SK-N-SH (cell line): ENCODE results near the gene ZNF580. TPM values are rescaled to one million over a fixed set of nuclear protein-coding genes. Genes with fewer than 3 reads are reported as not detected.

Experiments
- CTCF ChIA-PET: fragments of 300-600, 350-600 bp; formaldehyde crosslinking; extraction: SDS; loops from one replicate; lab custom pipeline; 2021; lab: Yijun Ruan, JAX
- POLR2A ChIA-PET: fragments of 350-600 bp; sonication (Branson Sonifier 250); formaldehyde crosslinking; extraction: SDS; loops from one replicate; lab custom pipeline; 2020; ENCODE audit warnings: antibody characterized with exemption, inconsistent platforms; lab: Yijun Ruan, JAX
- DNase-seq: peaks from one replicate; pipeline ENCODE4 v3.0.0; 2012
- H2AFZ ChIP-seq: fragments of 200-600 bp; sonication (generic); 2 replicates; pipeline ENCODE4 v1.8.1; 2016; ENCODE audit warnings: antibody characterized with exemption, mild to moderate bottlenecking, low read depth
- H3F3A ChIP-seq: fragments of 200-600 bp; sonication (generic); replicated peaks from 2 replicates; pipeline ENCODE3; 2016; ENCODE audit warnings: antibody characterized with exemption, mild to moderate bottlenecking; ENCODE audit not compliant: insufficient read depth
- H3K27ac ChIP-seq, 2 experiments: fragments of 200-500 bp in 1 of 2; fragments of 200-600 bp in 1 of 2; sonication (Bioruptor generic) in 1 of 2; sonication (generic), shearing (Covaris generic) in 1 of 2; 2 replicates each; pipeline versions ENCODE4 v1.5.1 to v1.6.1; 2014 to 2016; ENCODE audit warnings: low read depth in 2 of 2, inconsistent platforms in 1 of 2, low read length in 1 of 2, mild to moderate bottlenecking in 1 of 2, mixed read lengths in 1 of 2
- H3K27me3 ChIP-seq: fragments of 200-600 bp; sonication (generic), shearing (Covaris generic); 2 replicates; pipeline ENCODE4 v1.6.1; 2016; ENCODE audit warnings: mixed run types; ENCODE audit not compliant: insufficient read depth
- H3K36me3 ChIP-seq, 2 experiments: fragments of 200-500 bp in 1 of 2; fragments of 200-600 bp in 1 of 2; sonication (Bioruptor generic) in 1 of 2; sonication (generic) in 1 of 2; replicated peaks in 1 of 2; 2 replicates each; pipeline versions ENCODE3 to v1.5.1; 2014 to 2016; ENCODE audit warnings: low read length in 1 of 2, mild to moderate bottlenecking in 1 of 2; ENCODE audit not compliant: insufficient read depth in 2 of 2, control insufficient read depth in 1 of 2
- H3K4me1 ChIP-seq, 2 experiments: fragments of 200-500 bp in 1 of 2; fragments of 200-600 bp in 1 of 2; sonication (Bioruptor generic) in 1 of 2; sonication (generic), shearing (Covaris generic) in 1 of 2; 2 replicates each; pipeline versions ENCODE4 v1.5.1 to v1.6.1; 2014 to 2016; ENCODE audit warnings: low read depth in 1 of 2, low read length in 1 of 2, mixed run types in 1 of 2; ENCODE audit not compliant: insufficient read depth in 2 of 2, control insufficient read depth in 1 of 2
- H3K4me2 ChIP-seq: fragments of 200-600 bp; sonication (generic), shearing (Covaris generic); 2 replicates; pipeline ENCODE4 v1.6.1; 2017; ENCODE audit warnings: mixed run types
- H3K4me3 ChIP-seq, 2 experiments: fragments of 200-500 bp in 1 of 2; fragments of 200-600 bp in 1 of 2; sonication (Bioruptor generic) in 1 of 2; sonication (generic), shearing (Covaris generic) in 1 of 2; 2 replicates each; pipeline versions ENCODE4 v1.5.1 to v1.8.1; 2014 to 2016; ENCODE audit warnings: low read depth in 2 of 2, inconsistent platforms in 1 of 2, low read length in 1 of 2, mild to moderate bottlenecking in 1 of 2, mixed read lengths in 1 of 2, moderate library complexity in 1 of 2
- H3K79me2 ChIP-seq: fragments of 200-600 bp; sonication (generic); 2 replicates; pipeline ENCODE4 v1.8.1; 2017; ENCODE audit warnings: mild to moderate bottlenecking; ENCODE audit not compliant: insufficient read depth
- H3K9ac ChIP-seq: fragments of 200-600 bp; sonication (generic); 2 replicates; pipeline ENCODE4 v1.6.1; 2017; ENCODE audit warnings: mixed run types
- H3K9me2 ChIP-seq: fragments of 200-600 bp; sonication (generic); 2 replicates; pipeline ENCODE4 v1.6.1; 2017; ENCODE audit warnings: mixed run types
- H3K9me3 ChIP-seq: fragments of 200-600 bp; sonication (generic); 2 replicates; pipeline ENCODE4 v1.6.1; 2017; ENCODE audit warnings: mixed run types, mild to moderate bottlenecking, moderate library complexity
- H4K20me1 ChIP-seq: fragments of 200-600 bp; sonication (generic); 2 replicates; pipeline ENCODE4 v1.6.1; 2017; ENCODE audit warnings: mild to moderate bottlenecking, mixed run types; ENCODE audit not compliant: insufficient read depth
- EZH2phosphoT487 ChIP-seq: fragments of 200-600 bp; sonication (generic); IDR thresholded peaks from 2 replicates; pipeline ENCODE4 v1.6.1; 2017; ENCODE audit warnings: low read depth, mixed run types, mild to moderate bottlenecking, antibody characterized with exemption, moderate library complexity, borderline replicate concordance
- FOSL2 ChIP-seq: IDR thresholded peaks from 2 replicates; pipeline ENCODE4 v1.4.0; 2012; ENCODE audit warnings: low read depth, mild to moderate bottlenecking, moderate library complexity, borderline replicate concordance
- MEF2A ChIP-seq: IDR thresholded peaks from 2 replicates; pipeline ENCODE4 v1.4.0; 2012; ENCODE audit warnings: low read depth, borderline replicate concordance
- SIN3A ChIP-seq: IDR thresholded peaks from 2 replicates; pipeline ENCODE4 v1.6.1; 2012; ENCODE audit warnings: low read depth, mild to moderate bottlenecking, low read length, moderate library complexity, borderline replicate concordance
- TAF1 ChIP-seq: IDR thresholded peaks from 2 replicates; pipeline ENCODE4 v1.6.1; 2012; ENCODE audit warnings: low read depth, mild to moderate bottlenecking, low read length, moderate library complexity, borderline replicate concordance
- WGBS: methylation state at CpG from one replicate; pipeline ENCODE4 v1.1.6; 2017; ENCODE audit warnings: low lambda C conversion rate; 5-methylcytosine and 5-hydroxymethylcytosine counted together
- polyA plus RNA-seq, 3 experiments: library from polyadenylated mRNA; depleted of rRNA; stranded (reverse); fragments of >200 nt; gene quantifications; 2 replicates each; pipeline ENCODE4 v1.2.3, GENCODE V29; 2012
- TF ChIP-seq, protein P1 (sequence below): fragments of 200-600 bp; sonication (generic); IDR thresholded peaks from 2 replicates; pipeline ENCODE4 v1.6.1; 2017; ENCODE audit warnings: antibody characterized with exemption, mild to moderate bottlenecking, moderate library complexity
- TF ChIP-seq, protein P2 (sequence below): IDR thresholded peaks from 2 replicates; pipeline ENCODE4 v1.6.1; 2012; ENCODE audit warnings: mild to moderate bottlenecking, low read depth, low read length, moderate library complexity
- TF ChIP-seq, protein P3 (sequence below): fragments of 150-350 bp; IDR thresholded peaks from 2 replicates; pipeline ENCODE4 v1.6.1; 2016; ENCODE audit warnings: mild to moderate bottlenecking, low read depth, low read length
- TF ChIP-seq, protein P4 (sequence below): IDR thresholded peaks from 2 replicates; pipeline ENCODE4; 2012

ZNF580 gene
- polyA plus RNA-seq, 1 of the 3 experiments (the other 2 are of a cell fraction), result 21.9 TPM

DNA sequence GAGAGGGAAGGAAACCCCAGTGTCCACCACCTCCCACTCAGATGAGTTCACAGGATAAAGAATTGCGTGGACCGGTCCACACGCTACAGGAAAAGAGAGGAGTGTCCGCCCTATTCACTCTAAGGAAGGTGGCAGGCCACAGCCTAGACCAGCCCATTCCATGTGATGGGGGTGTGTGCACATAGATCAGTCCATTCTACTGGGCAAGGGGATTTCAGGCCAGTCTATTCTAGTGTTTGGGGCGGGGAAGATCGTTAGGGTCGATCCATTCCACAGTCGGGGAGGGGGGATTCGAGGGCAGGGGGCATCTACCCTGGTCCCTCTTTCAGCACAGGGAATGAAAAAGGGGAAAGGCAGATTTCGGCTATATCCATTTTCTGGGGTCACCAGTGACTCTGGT lies 49.2 kb upstream of the ZNF580 start (continued):
- TF ChIP-seq, protein P1, sequence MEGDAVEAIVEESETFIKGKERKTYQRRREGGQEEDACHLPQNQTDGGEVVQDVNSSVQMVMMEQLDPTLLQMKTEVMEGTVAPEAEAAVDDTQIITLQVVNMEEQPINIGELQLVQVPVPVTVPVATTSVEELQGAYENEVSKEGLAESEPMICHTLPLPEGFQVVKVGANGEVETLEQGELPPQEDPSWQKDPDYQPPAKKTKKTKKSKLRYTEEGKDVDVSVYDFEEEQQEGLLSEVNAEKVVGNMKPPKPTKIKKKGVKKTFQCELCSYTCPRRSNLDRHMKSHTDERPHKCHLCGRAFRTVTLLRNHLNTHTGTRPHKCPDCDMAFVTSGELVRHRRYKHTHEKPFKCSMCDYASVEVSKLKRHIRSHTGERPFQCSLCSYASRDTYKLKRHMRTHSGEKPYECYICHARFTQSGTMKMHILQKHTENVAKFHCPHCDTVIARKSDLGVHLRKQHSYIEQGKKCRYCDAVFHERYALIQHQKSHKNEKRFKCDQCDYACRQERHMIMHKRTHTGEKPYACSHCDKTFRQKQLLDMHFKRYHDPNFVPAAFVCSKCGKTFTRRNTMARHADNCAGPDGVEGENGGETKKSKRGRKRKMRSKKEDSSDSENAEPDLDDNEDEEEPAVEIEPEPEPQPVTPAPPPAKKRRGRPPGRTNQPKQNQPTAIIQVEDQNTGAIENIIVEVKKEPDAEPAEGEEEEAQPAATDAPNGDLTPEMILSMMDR, result no peak
- TF ChIP-seq MEF2A, result no peak

DNA sequence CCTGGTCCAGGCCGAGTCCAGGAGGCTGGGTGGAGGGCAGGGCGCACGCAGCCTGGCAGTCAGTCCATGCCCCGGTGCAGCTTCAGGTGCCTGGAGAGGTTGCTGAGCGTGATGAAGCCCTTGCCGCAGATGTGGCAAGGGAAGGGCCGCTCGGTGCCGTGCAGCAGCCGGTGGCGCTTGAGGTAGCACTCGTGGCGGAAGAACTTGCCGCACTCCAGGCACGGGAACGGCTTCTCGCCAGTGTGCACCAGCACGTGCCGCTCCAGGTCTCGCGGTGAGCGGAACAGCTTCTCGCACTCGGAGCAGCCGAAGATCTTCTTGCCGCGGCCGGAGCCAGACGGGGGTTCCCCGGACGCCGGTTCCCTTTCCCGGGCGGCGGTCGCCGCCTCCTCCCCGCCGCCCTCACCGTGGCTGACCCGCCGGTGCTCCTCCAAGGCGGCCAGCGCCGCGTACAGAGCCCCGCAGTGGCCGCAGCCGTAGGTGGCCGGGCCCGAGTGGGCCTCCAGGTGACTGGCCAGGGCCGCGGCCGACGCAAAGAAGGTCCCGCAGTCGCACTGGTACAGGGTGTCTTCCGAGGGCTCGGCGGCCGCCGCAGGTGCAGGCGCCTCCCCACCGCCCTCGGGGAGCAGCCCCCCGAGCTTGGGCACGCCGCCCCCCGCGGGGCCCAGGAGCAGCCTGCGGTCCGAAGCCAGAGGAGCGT lies 48.3 kb upstream of the ZNF580 start:
- 90% methylated on average over 23 of the region's 73 CpGs for WGBS
- TF ChIP-seq EZH2phosphoT487 (no peak), FOSL2 (no peak), SIN3A (no peak), TAF1 (no peak), MEF2A (no peak)
- TF ChIP-seq, protein P2, sequence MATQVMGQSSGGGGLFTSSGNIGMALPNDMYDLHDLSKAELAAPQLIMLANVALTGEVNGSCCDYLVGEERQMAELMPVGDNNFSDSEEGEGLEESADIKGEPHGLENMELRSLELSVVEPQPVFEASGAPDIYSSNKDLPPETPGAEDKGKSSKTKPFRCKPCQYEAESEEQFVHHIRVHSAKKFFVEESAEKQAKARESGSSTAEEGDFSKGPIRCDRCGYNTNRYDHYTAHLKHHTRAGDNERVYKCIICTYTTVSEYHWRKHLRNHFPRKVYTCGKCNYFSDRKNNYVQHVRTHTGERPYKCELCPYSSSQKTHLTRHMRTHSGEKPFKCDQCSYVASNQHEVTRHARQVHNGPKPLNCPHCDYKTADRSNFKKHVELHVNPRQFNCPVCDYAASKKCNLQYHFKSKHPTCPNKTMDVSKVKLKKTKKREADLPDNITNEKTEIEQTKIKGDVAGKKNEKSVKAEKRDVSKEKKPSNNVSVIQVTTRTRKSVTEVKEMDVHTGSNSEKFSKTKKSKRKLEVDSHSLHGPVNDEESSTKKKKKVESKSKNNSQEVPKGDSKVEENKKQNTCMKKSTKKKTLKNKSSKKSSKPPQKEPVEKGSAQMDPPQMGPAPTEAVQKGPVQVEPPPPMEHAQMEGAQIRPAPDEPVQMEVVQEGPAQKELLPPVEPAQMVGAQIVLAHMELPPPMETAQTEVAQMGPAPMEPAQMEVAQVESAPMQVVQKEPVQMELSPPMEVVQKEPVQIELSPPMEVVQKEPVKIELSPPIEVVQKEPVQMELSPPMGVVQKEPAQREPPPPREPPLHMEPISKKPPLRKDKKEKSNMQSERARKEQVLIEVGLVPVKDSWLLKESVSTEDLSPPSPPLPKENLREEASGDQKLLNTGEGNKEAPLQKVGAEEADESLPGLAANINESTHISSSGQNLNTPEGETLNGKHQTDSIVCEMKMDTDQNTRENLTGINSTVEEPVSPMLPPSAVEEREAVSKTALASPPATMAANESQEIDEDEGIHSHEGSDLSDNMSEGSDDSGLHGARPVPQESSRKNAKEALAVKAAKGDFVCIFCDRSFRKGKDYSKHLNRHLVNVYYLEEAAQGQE, result no peak
- TF ChIP-seq, protein P3, sequence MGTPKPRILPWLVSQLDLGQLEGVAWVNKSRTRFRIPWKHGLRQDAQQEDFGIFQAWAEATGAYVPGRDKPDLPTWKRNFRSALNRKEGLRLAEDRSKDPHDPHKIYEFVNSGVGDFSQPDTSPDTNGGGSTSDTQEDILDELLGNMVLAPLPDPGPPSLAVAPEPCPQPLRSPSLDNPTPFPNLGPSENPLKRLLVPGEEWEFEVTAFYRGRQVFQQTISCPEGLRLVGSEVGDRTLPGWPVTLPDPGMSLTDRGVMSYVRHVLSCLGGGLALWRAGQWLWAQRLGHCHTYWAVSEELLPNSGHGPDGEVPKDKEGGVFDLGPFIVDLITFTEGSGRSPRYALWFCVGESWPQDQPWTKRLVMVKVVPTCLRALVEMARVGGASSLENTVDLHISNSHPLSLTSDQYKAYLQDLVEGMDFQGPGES, result no peak
- TF ChIP-seq, protein P4, sequence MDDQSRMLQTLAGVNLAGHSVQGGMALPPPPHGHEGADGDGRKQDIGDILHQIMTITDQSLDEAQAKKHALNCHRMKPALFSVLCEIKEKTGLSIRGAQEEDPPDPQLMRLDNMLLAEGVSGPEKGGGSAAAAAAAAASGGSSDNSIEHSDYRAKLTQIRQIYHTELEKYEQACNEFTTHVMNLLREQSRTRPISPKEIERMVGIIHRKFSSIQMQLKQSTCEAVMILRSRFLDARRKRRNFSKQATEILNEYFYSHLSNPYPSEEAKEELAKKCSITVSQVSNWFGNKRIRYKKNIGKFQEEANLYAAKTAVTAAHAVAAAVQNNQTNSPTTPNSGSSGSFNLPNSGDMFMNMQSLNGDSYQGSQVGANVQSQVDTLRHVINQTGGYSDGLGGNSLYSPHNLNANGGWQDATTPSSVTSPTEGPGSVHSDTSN, result no peak
- CTCF ChIA-PET, result no interaction called here

More for the DNA sequence above, 48.3 kb upstream of the ZNF580 start:
- H3K27ac ChIP-seq, result no peak overlapping the region
- no peaks in the 10 kb centered on the region for H3K9me3 ChIP-seq
- no peak overlapping the region for H3K4me2 ChIP-seq
- H3K36me3 ChIP-seq, result peaks cover 20 to 34% of the 10 kb centered on the region in 2 experiments
- H3K27me3 ChIP-seq, result no peaks in the 10 kb centered on the region
- peaks cover 2% of the 10 kb centered on the region for H3F3A ChIP-seq
- H3K79me2 ChIP-seq, result no peaks in the 10 kb centered on the region
- DNase-seq, result no peak
- no peak overlapping the region for H3K9ac ChIP-seq
- no peak overlapping the region for H3K4me3 ChIP-seq
- POLR2A ChIA-PET, result no interaction called here
- H3K9me2 ChIP-seq, result no peaks in the 10 kb centered on the region
- no peaks in the 10 kb centered on the region for H4K20me1 ChIP-seq
- no peak overlapping the region for H2AFZ ChIP-seq
- no peaks in the 10 kb centered on the region; a peak in 1 of 4 replicates for H3K4me1 ChIP-seq
